Hepatocyte (in vitro differentiated cells): ENCODE results near the gene ACBD3.

ENCODE experiments used
- EZH2 ChIP-seq: fragments of 200-600 bp; sonication (generic); IDR thresholded peaks from 2 replicates; pipeline ENCODE4 v1.6.1; 2016; ENCODE audit warnings: antibody characterized with exemption, mild to moderate bottlenecking, borderline replicate concordance
- EZH2phosphoT487 ChIP-seq: fragments of 200-600 bp; sonication (generic); IDR thresholded peaks from one replicate; pipeline ENCODE4 v1.6.1; 2018; ENCODE audit warnings: antibody characterized with exemption, mild to moderate bottlenecking, low read depth, moderate library complexity; ENCODE audit not compliant: unreplicated experiment, severe bottlenecking
- TF ChIP-seq, protein P1 (sequence below): fragments of 200-600 bp; sonication (generic); IDR thresholded peaks from 2 replicates; pipeline ENCODE4 v1.5.1; 2016; ENCODE audit warnings: antibody characterized with exemption, mild to moderate bottlenecking; ENCODE audit not compliant: poor library complexity

DNA sequence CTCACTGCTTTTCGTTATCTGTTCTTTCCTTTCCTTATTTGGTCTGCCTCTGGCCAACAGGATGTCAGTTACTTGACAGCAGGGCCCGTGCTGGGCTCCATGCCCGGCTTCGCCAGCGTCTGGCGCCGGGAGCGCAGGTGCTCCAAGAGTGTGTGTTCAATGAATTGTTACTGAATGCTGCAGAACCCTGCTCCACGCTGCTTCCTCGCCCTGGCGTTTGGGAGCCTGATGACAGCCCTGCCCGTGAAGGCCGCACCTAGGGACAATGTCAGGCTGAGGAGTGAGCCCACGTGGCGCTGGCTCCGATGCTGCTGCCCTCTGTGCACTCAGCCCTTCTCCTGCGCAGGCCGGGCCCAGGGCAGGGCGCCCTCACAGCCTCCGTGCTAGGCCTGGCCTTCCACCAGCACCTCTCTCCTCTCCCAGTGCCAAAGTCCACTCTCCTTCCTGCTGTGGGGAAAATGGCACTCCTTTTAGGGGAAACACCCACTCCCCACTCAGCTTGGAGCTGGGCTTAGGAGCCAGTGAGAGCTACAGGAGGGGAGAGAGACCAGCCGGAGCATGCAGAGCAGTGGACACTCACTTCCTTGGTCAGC lies 51.4 kb downstream of the ACBD3 start:
- TF ChIP-seq, protein P1, sequence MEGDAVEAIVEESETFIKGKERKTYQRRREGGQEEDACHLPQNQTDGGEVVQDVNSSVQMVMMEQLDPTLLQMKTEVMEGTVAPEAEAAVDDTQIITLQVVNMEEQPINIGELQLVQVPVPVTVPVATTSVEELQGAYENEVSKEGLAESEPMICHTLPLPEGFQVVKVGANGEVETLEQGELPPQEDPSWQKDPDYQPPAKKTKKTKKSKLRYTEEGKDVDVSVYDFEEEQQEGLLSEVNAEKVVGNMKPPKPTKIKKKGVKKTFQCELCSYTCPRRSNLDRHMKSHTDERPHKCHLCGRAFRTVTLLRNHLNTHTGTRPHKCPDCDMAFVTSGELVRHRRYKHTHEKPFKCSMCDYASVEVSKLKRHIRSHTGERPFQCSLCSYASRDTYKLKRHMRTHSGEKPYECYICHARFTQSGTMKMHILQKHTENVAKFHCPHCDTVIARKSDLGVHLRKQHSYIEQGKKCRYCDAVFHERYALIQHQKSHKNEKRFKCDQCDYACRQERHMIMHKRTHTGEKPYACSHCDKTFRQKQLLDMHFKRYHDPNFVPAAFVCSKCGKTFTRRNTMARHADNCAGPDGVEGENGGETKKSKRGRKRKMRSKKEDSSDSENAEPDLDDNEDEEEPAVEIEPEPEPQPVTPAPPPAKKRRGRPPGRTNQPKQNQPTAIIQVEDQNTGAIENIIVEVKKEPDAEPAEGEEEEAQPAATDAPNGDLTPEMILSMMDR: no peak
- no peak for TF ChIP-seq EZH2
- TF ChIP-seq EZH2phosphoT487: no peak
